GM21515 (cell line): ENCODE data around the gene UBE4B.
"Not testable (repeated sequence)": the region's sequence is repeated elsewhere in the genome, so short reads cannot be mapped to it uniquely, and the experiment has no call there.

Experiments used
- ATAC-seq: cut with Tn5 transposase; IDR thresholded peaks from one replicate; pipeline ENCODE4 v1.9.1; 2021; ENCODE audit not compliant: unreplicated experiment

The UBE4B gene

GRCh38 chr1:10032590-10033358, at the start of gene UBE4B:
Gene UBE4B (plus strand): TSS chr1:10032958. CDS start chr1:10033671, 713 bp downstream.
- peak; percentile 95 for ATAC-seq

- ATAC-seq: no peak
These were observed 48.5 kb upstream of the UBE4B start for GRCh38 chr1:9984253-9984652.

GRCh38 chr1:9985001-9985400, 47.8 kb upstream of the UBE4B start:
- no peak for ATAC-seq

- no peak for ATAC-seq
These were observed 43.0 kb upstream of the UBE4B start for GRCh38 chr1:9989773-9990172.

GRCh38 chr1:9990944-9991343, 41.8 kb upstream of the UBE4B start:
- ATAC-seq: no peak

GRCh38 chr1:9992910-9993309, 39.8 kb upstream of the UBE4B start:
- ATAC-seq: no peak

GRCh38 chr1:9993561-9994075, 39.1 kb upstream of the UBE4B start:
- ATAC-seq: no peak

GRCh38 chr1:9996624-9997582, 35.9 kb upstream of the UBE4B start, which contains the start of gene RBP7:
Gene RBP7 (plus strand): TSS chr1:9997228. CDS start chr1:9997259, 31 bp downstream.
- ATAC-seq: no peak

- no peak for ATAC-seq
These were observed 31.6 kb upstream of the UBE4B start for GRCh38 chr1:10001016-10001665.

- not testable (repeated sequence) for ATAC-seq
These were observed 27.5 kb upstream of the UBE4B start for GRCh38 chr1:10005248-10005647.

- ATAC-seq: no peak
These were observed 25.6 kb upstream of the UBE4B start for GRCh38 chr1:10007169-10007568.

GRCh38 chr1:10014016-10014415, 18.7 kb upstream of the UBE4B start:
- ATAC-seq: no peak

- no peak for ATAC-seq
These were observed 13.2 kb upstream of the UBE4B start for GRCh38 chr1:10019561-10019960.

GRCh38 chr1:10020086-10020485, 12.7 kb upstream of the UBE4B start:
- ATAC-seq: no peak

- not testable (repeated sequence) for ATAC-seq
These were observed 12.1 kb upstream of the UBE4B start for GRCh38 chr1:10020678-10021077.

GRCh38 chr1:10021992-10022391, 10.8 kb upstream of the UBE4B start:
- ATAC-seq: not testable (repeated sequence)

- no peak for ATAC-seq
These were observed 10.1 kb upstream of the UBE4B start for GRCh38 chr1:10022656-10023055.

- ATAC-seq: no peak
These were observed 7.4 kb upstream of the UBE4B start for GRCh38 chr1:10025354-10025753.

- ATAC-seq: no peak
These were observed 5.7 kb upstream of the UBE4B start for GRCh38 chr1:10027027-10027426.

GRCh38 chr1:10028956-10029500, 3.7 kb upstream of the UBE4B start:
- ATAC-seq: not testable (repeated sequence)

- no peak for ATAC-seq
These were observed 1.3 kb upstream of the UBE4B start for GRCh38 chr1:10031461-10031860.
